Panc1 (cell line): ENCODE results near the gene NRM. TPM values are rescaled to one million over a fixed set of nuclear protein-coding genes. Genes with fewer than 3 reads are reported as not detected.
"Not testable (repeated sequence)": the region's sequence is repeated elsewhere in the genome, so short reads cannot be mapped to it uniquely, and the experiment has no call there.

Experiments used
- ATAC-seq: fragments of 200-7000 bp; cut with Tn5 transposase; 2 replicates; pipeline ENCODE4 v1.9.1; 2020; ENCODE audit warnings: mild to moderate bottlenecking, moderate library complexity
- BruUV-seq: library from RNA; stranded (reverse); fragments of 400-500 nt; replicated peaks from 2 replicates; lab custom pipeline; 2021; lab: Mats Ljungman, UMichigan
- CTCF ChIA-PET: fragments of 300-600 bp; sonication (Branson Sonifier 250); formaldehyde crosslinking; loops from one replicate; lab custom pipeline; 2022; ENCODE audit warnings: antibody characterized with exemption; lab: Charles Lee
- POLR2A ChIA-PET: fragments of 300-600 bp; sonication (Branson Sonifier 250); formaldehyde crosslinking; loops from one replicate; lab custom pipeline; 2022; ENCODE audit warnings: antibody characterized with exemption; lab: Charles Lee
- DNase-seq: peaks from one replicate; pipeline ENCODE4 v3.0.0-alpha.2; 2010; ENCODE audit warnings: low read depth, low spot score
- H3K27ac ChIP-seq: 2 replicates; pipeline ENCODE4 v1.5.1; 2011; ENCODE audit warnings: mild to moderate bottlenecking, low read length, inconsistent platforms
- H3K27me3 ChIP-seq: fragments of 200-500 bp; sonication (Bioruptor generic); 2 replicates; pipeline ENCODE4 v1.6.0; 2014; ENCODE audit warnings: low read length, inconsistent platforms; ENCODE audit not compliant: control insufficient read depth, insufficient read depth
- H3K36me3 ChIP-seq: fragments of 200-500 bp; sonication (Bioruptor generic); 2 replicates; pipeline ENCODE4 v1.5.1; 2014; ENCODE audit warnings: inconsistent platforms, mild to moderate bottlenecking, low read length, moderate library complexity; ENCODE audit not compliant: control insufficient read depth, insufficient read depth
- H3K4me1 ChIP-seq: 2 replicates; pipeline ENCODE4 v1.5.1; 2011; ENCODE audit warnings: inconsistent platforms, mild to moderate bottlenecking, low read length, moderate library complexity; ENCODE audit not compliant: control insufficient read depth, insufficient read depth
- H3K4me3 ChIP-seq, 2 experiments: 2 replicates each; pipeline ENCODE4 v1.5.1; 2011 to 2012; ENCODE audit warnings: low read depth in 2 of 2, low read length in 2 of 2, mild to moderate bottlenecking in 2 of 2, inconsistent platforms in 1 of 2, moderate library complexity in 1 of 2
- H3K9me3 ChIP-seq: fragments of 200-500 bp; sonication (Bioruptor generic); 2 replicates; pipeline ENCODE4 v1.5.1; 2014; ENCODE audit warnings: low read depth, mild to moderate bottlenecking, inconsistent platforms, low read length, moderate library complexity; ENCODE audit not compliant: control insufficient read depth, insufficient read depth
- CTCF ChIP-seq: fragments of 450-650 bp; IDR thresholded peaks from 2 replicates; pipeline ENCODE4 v1.5.1; 2017; ENCODE audit warnings: mild to moderate bottlenecking
- POLR2AphosphoS5 ChIP-seq: IDR thresholded peaks from 2 replicates; pipeline ENCODE4 v1.6.1; 2012; ENCODE audit warnings: mild to moderate bottlenecking, low read depth, low read length, moderate library complexity
- SIN3A ChIP-seq: IDR thresholded peaks from 2 replicates; pipeline ENCODE4 v1.6.1; 2012; ENCODE audit warnings: low read depth, mild to moderate bottlenecking, low read length, moderate library complexity, borderline replicate concordance; ENCODE audit not compliant: insufficient read depth
- TCF7L2 ChIP-seq: IDR thresholded peaks from 2 replicates; pipeline ENCODE4 v1.6.1; 2011; ENCODE audit warnings: mild to moderate bottlenecking, low read depth, low read length, inconsistent platforms
- in situ Hi-C: cut with HindIII; loops from 2 replicates; pipeline ENCODE4 v1.10.0; 2016; ENCODE audit warnings: low sequenced_read_pairs, low pct_unique_long_range_greater_than_20kb
- intact Hi-C: fragments of 100-400 bp; cut with micrococcal nuclease; formaldehyde crosslinking; loops from one replicate; pipeline ENCODE4 v1.10.0; 2022; ENCODE audit not compliant: unreplicated experiment
- total RNA-seq: library from RNA; stranded (reverse); gene quantifications from one replicate; pipeline ENCODE4 v1.2.1, GENCODE V29; 2021; ENCODE audit not compliant: unreplicated experiment
- TF ChIP-seq, protein P1 (sequence below), 2 experiments: IDR thresholded peaks; 2 replicates each; pipeline ENCODE4 v1.6.1; 2011 to 2012; ENCODE audit warnings: low read depth in 2 of 2, control low read depth in 1 of 2, low read length in 1 of 2, mild to moderate bottlenecking in 1 of 2, moderate library complexity in 1 of 2; ENCODE audit not compliant: insufficient read depth in 1 of 2

Gene NRM
- total RNA-seq, 1 experiment from 2014 or later: 21.9 TPM

DNA sequence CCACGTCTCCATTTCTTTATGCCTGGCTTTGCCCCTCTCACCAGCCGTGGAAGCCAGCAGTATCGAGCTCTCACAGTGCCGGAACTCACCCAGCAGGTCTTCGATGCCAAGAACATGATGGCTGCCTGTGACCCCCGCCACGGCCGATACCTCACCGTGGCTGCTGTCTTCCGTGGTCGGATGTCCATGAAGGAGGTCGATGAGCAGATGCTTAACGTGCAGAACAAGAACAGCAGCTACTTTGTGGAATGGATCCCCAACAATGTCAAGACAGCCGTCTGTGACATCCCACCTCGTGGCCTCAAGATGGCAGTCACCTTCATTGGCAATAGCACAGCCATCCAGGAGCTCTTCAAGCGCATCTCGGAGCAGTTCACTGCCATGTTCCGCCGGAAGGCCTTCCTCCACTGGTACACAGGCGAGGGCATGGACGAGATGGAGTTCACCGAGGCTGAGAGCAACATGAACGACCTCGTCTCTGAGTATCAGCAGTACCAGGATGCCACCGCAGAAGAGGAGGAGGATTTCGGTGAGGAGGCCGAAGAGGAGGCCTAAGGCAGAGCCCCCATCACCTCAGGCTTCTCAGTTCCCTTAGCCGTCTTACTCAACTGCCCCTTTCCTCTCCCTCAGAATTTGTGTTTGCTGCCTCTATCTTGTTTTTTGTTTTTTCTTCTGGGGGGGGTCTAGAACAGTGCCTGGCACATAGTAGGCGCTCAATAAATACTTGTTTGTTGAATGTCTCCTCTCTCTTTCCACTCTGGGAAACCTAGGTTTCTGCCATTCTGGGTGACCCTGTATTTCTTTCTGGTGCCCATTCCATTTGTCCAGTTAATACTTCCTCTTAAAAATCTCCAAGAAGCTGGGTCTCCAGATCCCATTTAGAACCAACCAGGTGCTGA, 33.3 kb upstream of the NRM start:
- H3K27me3 ChIP-seq, in situ Hi-C loops, H3K4me3 ChIP-seq, DNase-seq, ATAC-seq, H3K9me3 ChIP-seq, CTCF ChIA-PET, intact Hi-C loops: not testable (repeated sequence)
- Histone ChIP-seq H3K4me1 (peaks cover 31% of the 10 kb centered on the region), H3K36me3 (peaks cover 29% of the 10 kb centered on the region), H3K27ac (peak overlapping the region; percentile 66)
- POLR2A ChIA-PET: interaction anchor here (0.7 kb wide), 1 partner anchor 99 kb away, joined by 5 read pairs; no protein-coding TSS in a partner anchor
- peak; percentile 6; the same call in 1 of the 2 replicates for TF ChIP-seq CTCF
- TSS peak; percentile 85 for BruUV-seq

GRCh38 chr6:30723159-30723842, 32.5 kb upstream of the NRM start:
- ATAC-seq, H3K27me3 ChIP-seq, intact Hi-C loops, BruUV-seq, POLR2A ChIA-PET, in situ Hi-C loops, DNase-seq, H3K9me3 ChIP-seq: not testable (repeated sequence)
- CTCF ChIA-PET: interaction anchor here (1.6 kb wide), 1 partner anchor 44 kb away, joined by 10 read pairs; no protein-coding TSS in a partner anchor
- Histone ChIP-seq H3K4me1 (peaks cover 37% of the 10 kb centered on the region), H3K27ac (peak overlapping the region; percentile 82), H3K4me3 (peak overlapping the region; percentile 88 to 100), H3K36me3 (peaks cover 29% of the 10 kb centered on the region)

DNA sequence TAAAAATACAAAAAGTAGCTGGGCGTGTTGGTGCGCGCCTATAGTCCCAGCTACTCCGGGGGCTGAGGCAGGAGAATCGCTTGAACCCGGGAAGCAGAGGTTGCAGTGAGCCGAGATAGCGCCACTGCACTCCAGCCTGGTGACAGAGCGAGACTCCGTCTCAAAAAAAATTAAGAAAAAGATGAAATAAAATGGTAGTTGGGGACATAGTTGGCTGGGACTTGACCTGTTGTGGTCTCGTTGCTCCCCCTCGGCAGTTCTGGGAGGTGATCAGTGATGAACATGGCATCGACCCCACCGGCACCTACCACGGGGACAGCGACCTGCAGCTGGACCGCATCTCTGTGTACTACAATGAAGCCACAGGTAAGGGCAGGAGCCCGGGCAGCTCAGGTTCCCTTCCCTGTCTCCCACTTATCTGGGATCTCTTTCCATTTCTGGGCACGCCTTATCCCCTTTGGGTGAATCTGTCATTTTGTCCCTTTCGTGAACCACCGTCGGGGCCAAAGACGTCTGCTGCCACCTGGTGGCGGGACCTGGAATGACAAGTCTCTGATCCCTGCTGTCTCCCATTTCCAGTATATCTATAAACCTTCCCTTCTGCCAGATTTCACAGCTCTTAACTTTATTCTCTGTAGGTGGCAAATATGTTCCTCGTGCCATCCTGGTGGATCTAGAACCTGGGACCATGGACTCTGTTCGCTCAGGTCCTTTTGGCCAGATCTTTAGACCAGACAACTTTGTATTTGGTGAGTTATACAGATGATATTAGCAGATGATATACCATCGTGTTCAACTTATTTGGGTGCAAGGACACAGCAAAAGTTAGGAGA, 31.7 kb upstream of the NRM start:
- intact Hi-C loops: loop anchor here (1.0 kb wide), 1 partner anchor 41 kb away; no protein-coding TSS in a partner anchor
- Histone ChIP-seq H3K4me3 (peak overlapping the region; percentile 88 to 100), H3K4me1 (peaks cover 35% of the 10 kb centered on the region), H3K27me3 (no peaks in the 10 kb centered on the region), H3K9me3 (no peaks in the 10 kb centered on the region), H3K36me3 (peaks cover 29% of the 10 kb centered on the region), H3K27ac (peak overlapping the region; percentile 82)
- ATAC-seq (no peak), DNase-seq (no peak)
- POLR2A ChIA-PET: interaction anchor here (0.8 kb wide), 2 partner anchors 17 to 50 kb away, joined by 4 to 8 read pairs; partner anchors contain the start of gene DHX16
- CTCF ChIA-PET: interaction anchor here (1.6 kb wide), 1 partner anchor 43 kb away, joined by 10 read pairs; no protein-coding TSS in a partner anchor
- BruUV-seq: no TSS peak
- TF ChIP-seq SIN3A: no peak
- TF ChIP-seq, protein P1, sequence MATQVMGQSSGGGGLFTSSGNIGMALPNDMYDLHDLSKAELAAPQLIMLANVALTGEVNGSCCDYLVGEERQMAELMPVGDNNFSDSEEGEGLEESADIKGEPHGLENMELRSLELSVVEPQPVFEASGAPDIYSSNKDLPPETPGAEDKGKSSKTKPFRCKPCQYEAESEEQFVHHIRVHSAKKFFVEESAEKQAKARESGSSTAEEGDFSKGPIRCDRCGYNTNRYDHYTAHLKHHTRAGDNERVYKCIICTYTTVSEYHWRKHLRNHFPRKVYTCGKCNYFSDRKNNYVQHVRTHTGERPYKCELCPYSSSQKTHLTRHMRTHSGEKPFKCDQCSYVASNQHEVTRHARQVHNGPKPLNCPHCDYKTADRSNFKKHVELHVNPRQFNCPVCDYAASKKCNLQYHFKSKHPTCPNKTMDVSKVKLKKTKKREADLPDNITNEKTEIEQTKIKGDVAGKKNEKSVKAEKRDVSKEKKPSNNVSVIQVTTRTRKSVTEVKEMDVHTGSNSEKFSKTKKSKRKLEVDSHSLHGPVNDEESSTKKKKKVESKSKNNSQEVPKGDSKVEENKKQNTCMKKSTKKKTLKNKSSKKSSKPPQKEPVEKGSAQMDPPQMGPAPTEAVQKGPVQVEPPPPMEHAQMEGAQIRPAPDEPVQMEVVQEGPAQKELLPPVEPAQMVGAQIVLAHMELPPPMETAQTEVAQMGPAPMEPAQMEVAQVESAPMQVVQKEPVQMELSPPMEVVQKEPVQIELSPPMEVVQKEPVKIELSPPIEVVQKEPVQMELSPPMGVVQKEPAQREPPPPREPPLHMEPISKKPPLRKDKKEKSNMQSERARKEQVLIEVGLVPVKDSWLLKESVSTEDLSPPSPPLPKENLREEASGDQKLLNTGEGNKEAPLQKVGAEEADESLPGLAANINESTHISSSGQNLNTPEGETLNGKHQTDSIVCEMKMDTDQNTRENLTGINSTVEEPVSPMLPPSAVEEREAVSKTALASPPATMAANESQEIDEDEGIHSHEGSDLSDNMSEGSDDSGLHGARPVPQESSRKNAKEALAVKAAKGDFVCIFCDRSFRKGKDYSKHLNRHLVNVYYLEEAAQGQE (IDR thresholded peaks at IDR 0.05; ENCODE audit: insufficient read depth in 1 of 2, low read depth in 2 of 2, low read length in 1 of 2): no peak
- no peak; the same call in 1 of the 2 replicates for TF ChIP-seq POLR2AphosphoS5
- no peak for TF ChIP-seq TCF7L2
- peak; percentile 97 for TF ChIP-seq CTCF
- in situ Hi-C loops: no loop called here
